ENCODE data around the gene KLHL7. TPM values are rescaled to one million over a fixed set of nuclear protein-coding genes. Genes with fewer than 3 reads are reported as not detected.

Gene KLHL7
- total and polyA plus RNA-seq, 9 of the 15 experiments (the other 6 are each of a cell fraction or from before 2014, with no cell fraction given): 4.2 to 63.1 (median 32.3) TPM

DNA sequence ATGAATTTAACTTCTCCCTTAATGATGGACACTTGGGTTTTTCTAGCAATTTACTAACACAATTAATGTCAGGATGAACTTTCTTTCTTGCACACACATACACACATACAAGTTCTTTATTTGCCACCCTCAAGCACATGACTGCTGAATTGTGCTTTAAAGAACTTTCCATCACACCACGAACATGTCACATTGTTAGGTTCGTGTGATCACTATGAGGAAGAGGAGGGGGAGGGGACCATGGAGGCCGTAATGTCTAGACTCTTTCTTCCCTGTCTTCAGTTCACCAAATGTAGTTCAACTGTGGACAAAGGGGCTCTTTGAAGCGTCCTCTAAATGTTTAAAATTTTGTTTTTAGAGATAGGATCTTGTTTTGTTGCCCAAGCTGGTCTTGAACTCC is 107.3 kb downstream of the KLHL7 start:
- CTCF ChIA-PET (ENCODE audit: low intra/inter-chr PET ratio): no interaction called here

More for the DNA sequence above, 107.3 kb downstream of the KLHL7 start:
- WGBS (ENCODE audit: insufficient coverage, low coverage, missing lambda C conversion rate): 35% methylated on average over 4 of the region's 4 CpGs
- no peak for ATAC-seq
- no peak for DNase-seq (ENCODE audit: extremely low read depth in 1 of 4, low spot score in 3 of 4)
- H3K27me3 ChIP-seq (ENCODE audit: control insufficient read depth in 2 of 2, insufficient read depth in 2 of 2, low read length in 2 of 2): no peaks in the 10 kb centered on the region
- TF ChIP-seq KLF10 (CRISPR knock-in tag; IDR thresholded peaks at IDR 0.05) (no peak), IFI16 (CRISPR knock-in tag; IDR thresholded peaks at IDR 0.05) (no peak), ZNF644 (tag; IDR thresholded peaks at IDR 0.05; ENCODE audit: low read depth) (no peak), BRD4 (IDR thresholded peaks at IDR 0.05) (no peak), TBL1XR1 (IDR thresholded peaks at IDR 0.05; ENCODE audit: low read length in 2 of 2) (no peak), HLTF (IDR thresholded peaks at IDR 0.05) (no peak), SRSF3 (IDR thresholded peaks at IDR 0.05; ENCODE audit: insufficient read depth, low read length) (no peak)
- TF ChIP-seq, protein P1, sequence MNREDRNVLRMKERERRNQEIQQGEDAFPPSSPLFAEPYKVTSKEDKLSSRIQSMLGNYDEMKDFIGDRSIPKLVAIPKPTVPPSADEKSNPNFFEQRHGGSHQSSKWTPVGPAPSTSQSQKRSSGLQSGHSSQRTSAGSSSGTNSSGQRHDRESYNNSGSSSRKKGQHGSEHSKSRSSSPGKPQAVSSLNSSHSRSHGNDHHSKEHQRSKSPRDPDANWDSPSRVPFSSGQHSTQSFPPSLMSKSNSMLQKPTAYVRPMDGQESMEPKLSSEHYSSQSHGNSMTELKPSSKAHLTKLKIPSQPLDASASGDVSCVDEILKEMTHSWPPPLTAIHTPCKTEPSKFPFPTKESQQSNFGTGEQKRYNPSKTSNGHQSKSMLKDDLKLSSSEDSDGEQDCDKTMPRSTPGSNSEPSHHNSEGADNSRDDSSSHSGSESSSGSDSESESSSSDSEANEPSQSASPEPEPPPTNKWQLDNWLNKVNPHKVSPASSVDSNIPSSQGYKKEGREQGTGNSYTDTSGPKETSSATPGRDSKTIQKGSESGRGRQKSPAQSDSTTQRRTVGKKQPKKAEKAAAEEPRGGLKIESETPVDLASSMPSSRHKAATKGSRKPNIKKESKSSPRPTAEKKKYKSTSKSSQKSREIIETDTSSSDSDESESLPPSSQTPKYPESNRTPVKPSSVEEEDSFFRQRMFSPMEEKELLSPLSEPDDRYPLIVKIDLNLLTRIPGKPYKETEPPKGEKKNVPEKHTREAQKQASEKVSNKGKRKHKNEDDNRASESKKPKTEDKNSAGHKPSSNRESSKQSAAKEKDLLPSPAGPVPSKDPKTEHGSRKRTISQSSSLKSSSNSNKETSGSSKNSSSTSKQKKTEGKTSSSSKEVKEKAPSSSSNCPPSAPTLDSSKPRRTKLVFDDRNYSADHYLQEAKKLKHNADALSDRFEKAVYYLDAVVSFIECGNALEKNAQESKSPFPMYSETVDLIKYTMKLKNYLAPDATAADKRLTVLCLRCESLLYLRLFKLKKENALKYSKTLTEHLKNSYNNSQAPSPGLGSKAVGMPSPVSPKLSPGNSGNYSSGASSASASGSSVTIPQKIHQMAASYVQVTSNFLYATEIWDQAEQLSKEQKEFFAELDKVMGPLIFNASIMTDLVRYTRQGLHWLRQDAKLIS (CRISPR knock-in tag; IDR thresholded peaks at IDR 0.05): no peak
- H3K79me2 ChIP-seq (ENCODE audit: control insufficient read depth, insufficient read depth, low read length): no peaks in the 10 kb centered on the region
- intact Hi-C loops (cut with micrococcal nuclease): no loop called here
- no TSS peak for BruUV-seq (replicated peaks)
- in situ Hi-C loops (cut with MboI): no loop called here
- H4K20me1 ChIP-seq (replicated peaks; ENCODE audit: control insufficient read depth, insufficient read depth, low read length): no peaks in the 10 kb centered on the region
- H3K9me1 ChIP-seq (ENCODE audit: control insufficient read depth, insufficient read depth, low read length): no peaks in the 10 kb centered on the region
- H3K9me3 ChIP-seq (replicated peaks; ENCODE audit: control insufficient read depth, insufficient read depth, low read depth, low read length): no peaks in the 10 kb centered on the region
- no peak overlapping the region for H3K4me2 ChIP-seq (ENCODE audit: insufficient read depth, low read length)
- no peak overlapping the region for H3K27ac ChIP-seq (ENCODE audit: extremely low read depth, low read depth, low read length)
- peaks cover 0 to 3% of the 10 kb centered on the region in 2 experiments; a peak in 1 of 5 replicates for H3K4me1 ChIP-seq (replicated peaks in 1 of 2; ENCODE audit: control insufficient read depth in 2 of 2, insufficient read depth in 2 of 2, low read length in 2 of 2)
- FAIRE-seq: no peak
- peak overlapping the region; percentile 48 for H2AFZ ChIP-seq (ENCODE audit: low read depth, low read length)
- POLR2A ChIA-PET: interaction anchor here (1.0 to 1.9 kb wide), 4 partner anchors 13 to 50 kb away, joined by 3 to 4 read pairs (median 4); no protein-coding TSS in a partner anchor
- H3K9ac ChIP-seq (ENCODE audit: insufficient read depth in 1 of 2, low read depth in 2 of 2, low read length in 2 of 2): no peak overlapping the region
- no peak overlapping the region for H3K4me3 ChIP-seq
- H3K36me3 ChIP-seq (ENCODE audit: control insufficient read depth, insufficient read depth, low read length): no peaks in the 10 kb centered on the region

Measured in K562 (cell line).